Keratinocyte (primary cell): ENCODE measurements around the gene DAZL.

Source experiments
- CTCF ChIP-seq, 3 experiments: IDR thresholded peaks in 1 of 3; conservative IDR thresholded peaks in 1 of 3; optimal IDR thresholded peaks in 1 of 3; 2 replicates in 2 of 3; 3 replicates in 1 of 3; pipeline versions ENCODE3 to v1.5.1; 2011; ENCODE audit warnings: low read length in 3 of 3, mild to moderate bottlenecking in 3 of 3, moderate library complexity in 2 of 3, control low read depth in 1 of 3, inconsistent platforms in 1 of 3; ENCODE audit not compliant: insufficient read depth in 2 of 3; ENCODE audit errors: extremely low read depth in 1 of 3
- EZH2 ChIP-seq: IDR thresholded peaks from one replicate; pipeline ENCODE4 v1.6.1; 2012; ENCODE audit warnings: inconsistent platforms, mild to moderate bottlenecking, low read length, moderate library complexity

- TF ChIP-seq EZH2: no peak
- TF ChIP-seq CTCF (optimal IDR thresholded peaks at IDR 0.05 in 1 of 3, IDR thresholded peaks at IDR 0.05 in 1 of 3, conservative IDR thresholded peaks at IDR 0.05 in 1 of 3; ENCODE audit: extremely low read depth in 1 of 3, insufficient read depth in 2 of 3, low read length in 3 of 3): no peak
Measured at GRCh38 chr3:16589867-16590624, 15.2 kb downstream of the DAZL start.
